WERI-Rb-1 (cell line): Measurements from ENCODE around the gene IBTK.
A peak's percentile ranks its signal among the peaks of the same experiment; 100 is the strongest.

Experiments used
- DNase-seq: peaks from one replicate; pipeline ENCODE4 v3.0.0-alpha.2; 2020
- H3K27ac ChIP-seq: fragments of 250-450 bp; sonication (Bioruptor Pico); 2 replicates; pipeline ENCODE4 v1.5.1; 2020; ENCODE audit warnings: mild to moderate bottlenecking, moderate library complexity
- H3K27me3 ChIP-seq: fragments of 250-450 bp; sonication (Bioruptor Pico); 2 replicates; pipeline ENCODE4 v1.5.1; 2021; ENCODE audit warnings: mild to moderate bottlenecking, low read depth, moderate library complexity; ENCODE audit not compliant: insufficient read depth, severe bottlenecking
- H3K36me3 ChIP-seq: fragments of 250-450 bp; sonication (Bioruptor Pico); 2 replicates; pipeline ENCODE4 v1.5.1; 2020; ENCODE audit warnings: mild to moderate bottlenecking, moderate library complexity
- H3K4me3 ChIP-seq: 2 replicates; pipeline ENCODE4 v1.5.1; 2011; ENCODE audit warnings: low read depth, mild to moderate bottlenecking, control low read depth, low read length
- H3K9me3 ChIP-seq: fragments of 250-450 bp; sonication (Bioruptor Pico); 2 replicates; pipeline ENCODE4 v1.5.1; 2021; ENCODE audit warnings: mild to moderate bottlenecking, moderate library complexity; ENCODE audit not compliant: severe bottlenecking
- TF ChIP-seq, protein P1 (sequence below): IDR thresholded peaks from 2 replicates; pipeline ENCODE4 v1.5.1; 2011; ENCODE audit warnings: low read depth, mild to moderate bottlenecking, control low read depth, inconsistent platforms, low read length

Gene IBTK

DNA sequence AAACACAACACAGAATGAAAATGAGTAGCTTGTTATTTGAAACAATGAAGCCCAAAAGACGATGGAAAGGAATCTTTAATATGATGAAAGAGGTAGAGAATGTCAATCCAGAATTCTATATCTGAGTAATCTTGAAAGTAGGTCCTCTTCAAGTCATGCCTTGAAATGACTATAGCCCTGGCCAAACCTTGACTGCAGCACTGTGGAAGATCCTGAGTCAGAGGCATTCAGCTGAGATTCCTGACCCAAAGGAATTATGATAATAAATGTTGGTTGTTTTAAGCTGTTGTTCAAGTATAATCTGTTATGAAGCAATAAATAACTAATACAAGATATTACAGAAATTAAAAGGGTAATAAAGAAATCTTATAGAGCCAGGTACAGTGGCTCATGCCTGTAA lies 64.8 kb downstream of the IBTK start:
- Histone ChIP-seq H3K4me3 (no peak overlapping the region), H3K27me3 (no peaks in the 10 kb centered on the region), H3K9me3 (no peaks in the 10 kb centered on the region), H3K27ac (no peak overlapping the region), H3K36me3 (peaks cover 2% of the 10 kb centered on the region; the same call in 1 of the 2 replicates)
- no peak for DNase-seq
- TF ChIP-seq, protein P1, sequence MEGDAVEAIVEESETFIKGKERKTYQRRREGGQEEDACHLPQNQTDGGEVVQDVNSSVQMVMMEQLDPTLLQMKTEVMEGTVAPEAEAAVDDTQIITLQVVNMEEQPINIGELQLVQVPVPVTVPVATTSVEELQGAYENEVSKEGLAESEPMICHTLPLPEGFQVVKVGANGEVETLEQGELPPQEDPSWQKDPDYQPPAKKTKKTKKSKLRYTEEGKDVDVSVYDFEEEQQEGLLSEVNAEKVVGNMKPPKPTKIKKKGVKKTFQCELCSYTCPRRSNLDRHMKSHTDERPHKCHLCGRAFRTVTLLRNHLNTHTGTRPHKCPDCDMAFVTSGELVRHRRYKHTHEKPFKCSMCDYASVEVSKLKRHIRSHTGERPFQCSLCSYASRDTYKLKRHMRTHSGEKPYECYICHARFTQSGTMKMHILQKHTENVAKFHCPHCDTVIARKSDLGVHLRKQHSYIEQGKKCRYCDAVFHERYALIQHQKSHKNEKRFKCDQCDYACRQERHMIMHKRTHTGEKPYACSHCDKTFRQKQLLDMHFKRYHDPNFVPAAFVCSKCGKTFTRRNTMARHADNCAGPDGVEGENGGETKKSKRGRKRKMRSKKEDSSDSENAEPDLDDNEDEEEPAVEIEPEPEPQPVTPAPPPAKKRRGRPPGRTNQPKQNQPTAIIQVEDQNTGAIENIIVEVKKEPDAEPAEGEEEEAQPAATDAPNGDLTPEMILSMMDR, result no peak

DNA sequence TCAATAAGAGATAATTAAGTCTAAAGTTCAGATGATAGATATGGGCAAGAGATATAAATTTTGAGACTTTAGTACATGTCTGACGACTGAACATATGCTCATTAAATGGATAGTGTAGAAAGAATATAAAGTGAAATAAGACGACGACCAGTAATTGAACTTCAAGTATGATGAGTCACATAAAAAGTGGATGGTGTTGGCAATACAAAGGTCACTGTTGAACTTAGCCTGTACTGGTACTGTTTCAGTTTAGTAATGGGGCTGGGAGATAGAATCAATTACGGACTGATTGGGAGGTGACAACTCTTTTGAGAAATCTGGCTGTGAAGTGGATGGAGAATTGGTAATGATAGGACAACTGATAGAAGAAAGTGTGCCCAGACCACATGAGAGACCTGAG lies 68.1 kb downstream of the IBTK start:
- TF ChIP-seq, protein P1, result no peak
- Histone ChIP-seq H3K36me3 (peaks cover 2% of the 10 kb centered on the region; the same call in 1 of the 2 replicates), H3K4me3 (no peak overlapping the region), H3K27ac (no peak overlapping the region), H3K27me3 (no peaks in the 10 kb centered on the region), H3K9me3 (no peaks in the 10 kb centered on the region)
- no peak for DNase-seq

DNA sequence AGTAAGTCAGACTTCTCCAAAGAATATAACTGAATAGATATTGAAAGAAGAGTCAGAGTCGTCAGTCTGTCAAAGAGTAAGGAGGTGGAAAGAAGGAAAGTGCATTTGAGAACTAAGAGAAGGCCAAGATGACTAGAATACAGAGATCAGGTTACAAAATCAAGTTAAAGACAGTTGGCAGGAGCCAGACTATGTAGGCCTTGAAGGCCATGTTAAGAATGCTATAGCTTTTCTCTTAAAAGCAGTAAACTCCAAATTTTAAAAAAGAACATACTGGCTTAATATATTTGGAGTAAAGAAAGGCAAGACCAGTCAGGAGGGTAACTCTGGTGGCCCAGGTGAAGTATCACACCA lies 68.8 kb downstream of the IBTK start:
- peaks cover 2% of the 10 kb centered on the region; the same call in 1 of the 2 replicates for H3K36me3 ChIP-seq
- H3K9me3 ChIP-seq, result no peaks in the 10 kb centered on the region
- no peak for DNase-seq
- no peaks in the 10 kb centered on the region for H3K27me3 ChIP-seq
- H3K4me3 ChIP-seq, result no peak overlapping the region
- TF ChIP-seq, protein P1, result no peak
- H3K27ac ChIP-seq, result no peak overlapping the region

DNA sequence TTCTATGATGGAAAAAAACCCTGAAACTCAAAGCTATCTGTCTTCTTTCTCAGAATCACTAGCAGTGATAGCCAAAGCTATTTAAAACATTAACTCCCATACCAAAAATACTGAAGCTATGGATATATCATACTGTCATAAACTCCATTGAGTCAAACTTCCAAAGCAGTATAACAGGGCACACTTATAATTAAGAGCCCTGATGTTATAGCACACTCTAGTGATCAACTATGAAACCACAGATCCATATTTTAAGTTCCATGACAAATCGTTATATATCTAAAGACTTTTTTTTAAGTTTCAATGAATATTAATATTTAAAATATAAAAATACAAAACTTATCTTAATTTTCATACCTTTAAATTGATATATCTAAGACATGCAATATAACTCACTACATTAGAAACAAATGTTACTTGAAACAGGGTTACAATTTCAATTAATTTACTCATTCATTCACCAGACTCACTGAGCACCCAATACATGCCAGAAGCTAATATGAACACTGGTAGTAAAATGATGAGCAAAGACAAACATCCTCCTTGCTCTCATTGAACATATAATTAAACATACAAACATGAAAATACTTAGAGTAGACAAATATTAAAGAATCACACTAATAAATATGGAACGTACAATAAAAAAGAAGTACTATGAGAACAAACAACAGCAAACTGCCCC lies 69.3 kb downstream of the IBTK start:
- no peak for DNase-seq
- H3K27me3 ChIP-seq, result no peaks in the 10 kb centered on the region
- no peak overlapping the region for H3K27ac ChIP-seq
- no peaks in the 10 kb centered on the region for H3K9me3 ChIP-seq
- TF ChIP-seq, protein P1, result 0 out of 2 replicates have a peak, but pooled peaks have one; percentile 11
- H3K36me3 ChIP-seq, result peaks cover 3% of the 10 kb centered on the region; the same call in 1 of the 2 replicates
- H3K4me3 ChIP-seq, result no peak overlapping the region

GRCh38 chr6:82176616-82177015 lies 70.9 kb downstream of the IBTK start:
- Histone ChIP-seq H3K27me3 (no peaks in the 10 kb centered on the region), H3K27ac (no peak overlapping the region), H3K4me3 (no peak overlapping the region), H3K9me3 (no peaks in the 10 kb centered on the region), H3K36me3 (peaks cover 11% of the 10 kb centered on the region)
- TF ChIP-seq, protein P1, result no peak
- no peak for DNase-seq

- Histone ChIP-seq H3K36me3 (peaks cover 16% of the 10 kb centered on the region), H3K27me3 (no peaks in the 10 kb centered on the region), H3K4me3 (no peak overlapping the region), H3K27ac (no peak overlapping the region), H3K9me3 (no peaks in the 10 kb centered on the region)
- TF ChIP-seq, protein P1, result no peak
- DNase-seq, result no peak
Measured at GRCh38 chr6:82172594-82172993, 75.0 kb downstream of the IBTK start.
